Measurements from ENCODE around the gene CTNNA1.
A peak's percentile ranks its signal among the peaks of the same experiment; 100 is the strongest.
"Not testable (repeated sequence)": the region's sequence is repeated elsewhere in the genome, so short reads cannot be mapped to it uniquely, and the experiment has no call there.

The CTNNA1 gene

DNA sequence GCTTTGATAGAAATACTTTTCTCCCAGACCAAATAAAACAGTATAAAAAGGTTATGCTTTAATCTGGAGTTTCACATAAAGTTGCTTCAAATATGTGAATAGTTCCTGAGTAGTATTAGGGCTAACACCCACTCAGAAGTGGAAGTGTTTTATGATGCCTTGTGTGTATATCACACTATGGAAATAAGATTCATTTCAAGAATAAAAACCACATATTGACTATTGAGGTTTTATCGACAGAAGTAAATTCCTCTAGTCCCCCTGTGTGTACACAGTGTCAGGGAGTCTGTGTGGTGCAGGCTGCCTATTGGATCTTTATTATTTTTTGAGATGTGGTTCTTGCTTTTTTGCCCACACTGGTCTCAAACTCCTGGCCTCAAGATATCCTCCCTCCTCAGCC is 142.7 kb downstream of the CTNNA1 start:
- FAIRE-seq (no peak), DNase-seq (ENCODE audit: low spot score) (no peak)

DNA sequence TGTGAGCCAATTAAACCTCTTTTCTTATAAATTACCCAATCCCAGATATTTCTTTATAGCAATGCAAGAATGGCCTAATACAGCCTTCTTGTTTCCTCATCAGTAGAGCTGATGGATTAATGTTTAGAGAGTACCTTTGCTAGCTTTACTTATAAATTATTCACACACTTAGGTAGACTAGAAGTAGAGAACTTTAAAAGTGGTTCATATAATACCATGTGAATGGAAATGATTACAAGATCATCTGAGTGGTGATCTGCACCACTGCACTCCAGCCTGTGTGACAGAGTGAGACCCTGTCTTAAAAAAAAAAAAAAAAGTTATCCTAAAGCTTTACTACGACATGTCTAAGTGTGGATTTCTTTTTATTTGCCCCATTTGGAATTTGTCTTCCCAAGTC is 145.1 kb downstream of the CTNNA1 start:
- no peak for FAIRE-seq

DNA sequence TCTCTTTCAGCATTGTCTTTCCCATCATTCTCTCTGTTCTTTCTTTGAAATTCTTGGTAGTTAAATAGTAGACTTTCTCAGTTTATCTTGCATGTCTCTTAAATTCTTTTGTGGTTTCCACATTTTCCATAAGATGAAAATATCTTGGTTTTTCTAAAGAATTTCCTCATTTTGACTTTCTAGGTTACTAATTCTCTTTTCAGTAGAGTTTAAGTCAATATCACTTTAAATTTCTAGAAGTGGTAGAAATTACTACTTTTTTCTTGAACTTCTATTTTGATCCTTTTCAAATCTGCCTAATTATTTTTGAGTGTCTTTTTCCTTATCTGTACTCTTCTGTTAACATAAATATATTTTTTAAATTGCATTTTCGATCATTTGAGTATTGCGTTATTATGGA is 145.5 kb downstream of the CTNNA1 start:
- FAIRE-seq: no peak

More for the DNA sequence above, 145.1 kb downstream of the CTNNA1 start:
- DNase-seq (ENCODE audit: low spot score): no peak

DNA sequence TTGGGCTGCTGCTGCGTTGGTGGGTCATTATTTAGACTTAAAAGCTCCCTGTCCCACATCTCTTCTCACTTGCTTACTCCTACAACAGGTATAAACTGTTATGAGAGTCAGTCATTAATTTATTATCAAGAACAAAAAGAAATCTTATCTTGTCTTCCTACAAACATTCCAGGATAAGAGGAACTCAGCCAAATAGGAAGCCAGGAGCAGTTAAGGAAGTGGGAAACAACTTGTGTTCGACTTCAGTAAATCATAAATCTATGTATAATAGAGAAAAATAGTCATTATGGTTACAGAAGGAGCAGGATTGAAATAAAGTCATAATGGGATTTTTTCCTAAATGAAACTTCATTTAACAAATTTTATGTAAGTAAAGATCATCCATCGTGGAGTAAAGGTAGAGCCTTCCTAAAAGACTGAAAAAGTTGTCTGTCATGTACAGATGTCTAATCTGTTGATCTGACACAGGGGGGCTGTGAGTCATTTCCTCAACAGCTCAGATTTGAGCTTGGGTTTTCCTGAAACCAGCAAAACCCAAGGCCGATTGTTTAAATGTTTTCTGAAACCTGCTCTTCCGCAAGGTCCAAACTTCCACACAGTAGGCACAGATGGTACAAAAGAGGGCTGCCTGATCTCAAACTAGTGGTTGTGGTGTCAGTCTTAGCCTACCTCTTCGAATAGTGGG is 147.2 kb downstream of the CTNNA1 start:
- FAIRE-seq (no peak), DNase-seq (ENCODE audit: low spot score) (peak; percentile 9)

More for the DNA sequence above, 145.5 kb downstream of the CTNNA1 start:
- DNase-seq (ENCODE audit: low spot score): no peak

DNA sequence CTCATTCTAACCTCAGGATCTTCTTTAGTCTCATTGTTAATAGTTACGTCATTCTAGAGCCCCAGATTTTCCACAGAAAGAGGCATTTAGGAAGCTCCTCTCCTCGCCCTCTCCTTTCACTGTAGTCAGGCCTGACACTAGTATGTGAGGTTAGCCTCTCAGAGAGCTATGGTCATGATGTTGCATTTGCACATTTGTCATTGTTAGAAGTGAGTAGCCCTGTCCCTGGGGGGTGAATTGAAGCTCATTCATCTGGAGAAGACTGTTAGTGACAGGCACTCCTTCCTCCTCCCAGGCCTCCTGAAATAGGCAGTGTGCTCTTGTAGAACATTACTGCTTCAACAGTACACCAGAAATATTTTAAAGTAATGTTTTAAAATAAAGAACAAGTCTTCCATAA is 148.5 kb downstream of the CTNNA1 start:
- DNase-seq (ENCODE audit: low spot score) (no peak), FAIRE-seq (no peak)

DNA sequence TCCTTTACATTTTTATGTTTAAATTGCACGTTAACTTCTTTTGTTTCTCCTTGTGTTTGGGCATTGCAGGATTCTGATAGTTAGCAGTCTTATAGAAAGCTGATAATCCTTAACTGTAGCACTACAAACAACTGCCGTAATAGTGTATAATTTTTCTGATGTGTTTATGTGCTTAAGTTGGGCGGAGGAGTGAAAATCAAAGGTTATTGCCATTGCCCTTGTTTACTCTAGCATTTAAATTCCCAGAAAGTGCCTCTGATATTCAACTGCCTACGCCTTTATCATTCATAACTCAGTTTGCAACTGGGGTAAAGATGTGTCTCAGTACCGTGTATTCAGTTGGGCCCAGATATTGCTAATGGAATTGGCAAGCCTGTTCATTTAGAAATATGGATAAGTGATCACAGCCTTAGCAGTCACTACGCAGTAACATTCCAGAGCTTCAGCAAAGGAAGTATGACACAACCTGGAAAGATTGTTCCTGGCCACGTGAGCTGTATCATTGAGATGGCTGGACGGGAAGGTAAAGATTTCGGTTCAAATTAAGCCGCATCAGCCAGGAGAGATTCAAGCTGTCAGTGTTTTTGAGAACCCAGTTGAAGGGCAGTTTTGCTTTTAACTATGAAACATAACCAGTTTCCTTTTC is 150.0 kb downstream of the CTNNA1 start:
- peak; percentile 39 for DNase-seq (ENCODE audit: low spot score)
- FAIRE-seq: no peak

DNA sequence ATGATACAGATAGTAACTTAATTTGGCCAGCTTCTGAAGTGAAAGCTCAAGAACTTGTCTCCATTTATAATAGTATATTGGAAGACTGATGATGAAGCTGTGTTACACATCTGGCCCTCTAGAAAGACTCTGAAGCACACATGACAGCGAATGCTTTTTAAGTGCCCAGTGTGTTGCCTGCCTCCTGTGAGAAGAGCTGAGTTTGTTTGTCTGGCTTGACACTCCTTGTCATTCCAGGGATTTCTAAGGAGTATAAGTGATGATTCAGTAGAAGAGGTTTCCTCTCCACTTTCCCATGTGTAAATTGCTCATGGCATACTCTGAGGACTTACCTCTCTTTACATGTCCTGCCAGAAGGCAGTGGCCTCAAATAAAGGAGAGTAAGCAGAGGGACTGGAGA is 152.3 kb downstream of the CTNNA1 start:
- DNase-seq (ENCODE audit: low spot score): peak; percentile 11
- no peak for FAIRE-seq

DNA sequence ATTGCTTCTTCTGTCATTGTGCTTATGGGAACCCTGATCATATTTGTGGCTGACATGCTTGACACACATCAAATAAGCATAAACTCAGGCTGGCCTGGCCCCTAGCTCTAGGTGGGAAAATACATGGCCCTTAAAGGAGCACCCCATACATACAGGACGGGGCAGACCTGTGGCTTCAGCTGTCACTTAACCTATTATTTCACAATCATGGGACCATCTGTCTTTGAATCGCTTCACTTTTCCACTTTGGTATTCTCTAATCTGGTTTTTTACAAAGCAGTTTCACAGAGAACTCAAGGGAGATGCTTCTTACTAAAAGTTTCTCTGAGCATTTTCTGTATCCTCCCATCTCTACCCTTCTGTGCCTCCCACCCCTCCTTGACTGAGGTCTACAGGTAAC is 156.5 kb downstream of the CTNNA1 start:
- FAIRE-seq (no peak), DNase-seq (ENCODE audit: low spot score) (no peak)

DNA sequence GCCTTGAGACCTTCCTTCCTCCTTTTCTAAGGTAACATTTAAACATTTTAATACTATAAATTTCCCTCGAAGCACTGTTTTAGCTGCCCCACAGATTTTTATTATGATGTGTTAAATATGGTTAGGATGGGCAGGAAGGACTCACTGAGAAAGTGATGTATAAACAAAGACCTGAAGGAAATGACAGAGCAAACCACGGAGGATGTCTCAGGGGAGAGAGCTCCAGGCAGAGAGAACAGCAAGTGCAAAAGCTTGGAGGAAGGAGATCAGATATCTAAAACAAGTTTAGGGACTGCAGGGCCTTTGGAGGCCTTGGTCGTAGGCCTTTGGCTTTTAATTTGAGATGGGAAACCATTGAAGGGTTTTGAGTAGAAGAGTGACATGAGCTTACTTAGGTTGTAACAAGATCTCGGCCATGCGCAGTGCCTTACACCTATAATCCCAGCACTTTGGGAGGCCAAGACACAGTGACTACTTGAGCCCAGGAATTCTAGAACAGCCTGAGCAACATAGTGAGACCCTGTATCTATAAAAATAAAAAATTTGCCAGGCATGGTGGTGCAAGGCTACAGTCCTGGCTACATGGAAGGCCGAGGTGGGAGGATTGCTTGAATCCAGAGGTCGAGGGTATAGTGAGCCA is 157.4 kb downstream of the CTNNA1 start:
- FAIRE-seq: no peak
- DNase-seq (ENCODE audit: low spot score): no peak

DNA sequence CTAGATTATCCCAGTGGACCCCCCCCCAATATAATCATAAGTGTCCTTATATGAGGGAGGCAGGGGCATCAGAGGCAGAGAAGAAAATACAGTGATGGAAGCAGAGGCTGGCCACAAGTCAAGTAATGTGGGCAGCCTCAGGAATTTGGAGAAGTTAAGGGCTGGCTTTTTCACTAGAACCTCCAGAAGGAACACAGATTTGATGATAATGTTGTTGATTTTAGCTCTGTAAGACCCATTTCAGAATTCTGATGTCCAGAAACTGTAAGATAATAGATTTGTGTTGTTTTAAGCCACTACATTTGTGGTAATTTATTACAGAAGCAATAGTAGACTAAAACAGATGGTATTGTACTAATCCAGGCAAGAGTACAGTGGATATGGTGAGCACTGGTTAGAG is 158.2 kb downstream of the CTNNA1 start:
- FAIRE-seq: no peak
- no peak for DNase-seq (ENCODE audit: low spot score)

DNA sequence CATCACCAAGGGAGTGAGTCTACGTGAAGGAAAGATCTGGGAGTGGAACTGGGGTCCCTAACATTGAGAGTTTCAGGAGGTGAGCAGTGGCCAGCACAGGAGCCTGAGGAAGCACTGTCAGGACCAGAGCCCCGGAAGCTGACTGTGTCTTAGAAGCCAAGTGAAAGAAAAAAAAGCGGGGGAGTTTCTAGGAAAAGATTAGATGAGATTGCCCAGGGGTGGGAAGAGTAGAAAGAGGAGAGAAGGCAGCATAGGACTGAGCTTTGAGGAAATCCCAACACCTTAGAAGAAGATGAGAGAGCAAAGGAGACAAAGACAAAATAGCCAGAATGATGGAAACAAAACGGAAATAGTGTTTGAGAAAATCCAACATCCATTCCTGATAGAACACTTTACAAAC is 158.9 kb downstream of the CTNNA1 start:
- FAIRE-seq (no peak), DNase-seq (ENCODE audit: low spot score) (no peak)

DNA sequence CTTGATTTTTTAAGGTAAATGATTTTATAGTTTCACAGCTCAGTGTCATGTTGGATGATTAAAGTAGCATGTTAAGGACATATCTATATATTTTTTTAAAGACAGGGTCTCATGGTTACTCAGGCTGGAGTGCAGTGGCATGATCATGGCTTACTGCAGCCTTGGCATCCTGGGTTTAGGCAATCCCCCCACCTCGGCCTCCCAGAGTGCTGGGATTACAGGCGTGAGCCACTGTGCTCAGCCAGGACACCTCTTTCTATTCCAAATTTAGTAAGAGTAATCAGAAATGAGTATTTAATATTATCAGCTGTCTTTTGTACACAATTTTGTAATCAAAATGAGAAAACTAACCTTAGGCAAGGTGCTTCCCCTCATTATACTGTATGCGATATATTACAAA is 160.5 kb downstream of the CTNNA1 start:
- FAIRE-seq (no peak), DNase-seq (ENCODE audit: low spot score) (no peak)

DNA sequence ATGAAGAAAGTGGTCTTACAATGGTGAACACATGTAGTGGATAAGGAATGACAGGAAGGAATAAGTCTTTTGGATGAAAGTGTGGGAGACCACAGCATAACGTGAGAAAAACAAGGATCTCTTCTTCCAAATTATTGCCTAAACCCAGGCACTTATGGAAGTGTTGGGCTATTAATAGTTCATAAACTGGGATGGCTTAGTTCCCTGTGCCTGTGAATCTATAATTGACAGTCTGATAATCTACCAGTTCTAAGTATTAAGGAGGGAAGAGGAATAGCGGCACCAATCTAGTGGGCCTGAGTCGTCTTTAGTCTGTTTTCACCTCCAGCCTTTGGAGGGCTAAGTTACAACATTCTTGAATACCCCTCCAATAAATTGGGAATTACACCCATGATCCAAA is 161.1 kb downstream of the CTNNA1 start:
- no peak for FAIRE-seq
- no peak for DNase-seq (ENCODE audit: low spot score)

DNA sequence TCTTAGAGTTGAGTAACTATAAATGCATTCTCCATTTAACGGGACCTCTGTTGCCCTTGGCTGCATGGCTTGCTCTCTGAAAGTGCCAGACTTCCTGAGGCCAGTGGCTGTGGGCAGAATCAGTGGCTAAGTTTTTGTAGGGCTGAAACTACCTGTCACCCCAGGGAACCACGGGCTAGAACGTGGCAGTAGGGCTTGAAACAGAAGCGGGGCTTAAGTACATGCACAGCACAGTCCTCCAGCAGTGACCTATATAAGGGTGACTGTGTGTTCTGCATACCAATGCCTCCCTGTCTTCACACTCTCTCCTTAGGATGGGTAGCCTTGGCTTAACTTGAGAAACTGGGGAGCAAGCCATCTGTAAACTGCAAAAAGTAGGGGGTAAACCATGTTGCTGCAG is 165.5 kb downstream of the CTNNA1 start:
- FAIRE-seq: no peak
- no peak for DNase-seq (ENCODE audit: low spot score)

DNA sequence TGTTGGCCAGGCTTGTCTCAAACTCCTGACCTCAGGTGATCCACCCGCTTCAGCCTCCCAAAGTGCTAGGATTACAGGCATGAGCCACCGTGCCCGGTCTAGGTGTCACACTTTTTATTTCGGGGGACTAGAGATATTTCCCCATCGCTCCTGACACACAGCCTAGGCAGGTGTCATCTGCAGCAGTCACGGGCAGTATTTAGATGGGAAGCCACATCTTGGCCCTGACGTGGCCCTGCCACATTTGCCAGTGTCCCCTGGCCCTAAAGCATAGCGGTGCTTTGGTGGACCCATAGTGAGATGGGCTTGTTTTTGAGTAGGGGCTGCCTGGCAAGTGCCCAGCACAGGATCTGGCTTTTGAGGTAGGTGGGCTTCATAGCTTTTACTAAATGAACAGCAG is 167.0 kb downstream of the CTNNA1 start:
- DNase-seq (ENCODE audit: low spot score) (no peak), FAIRE-seq (no peak)

DNA sequence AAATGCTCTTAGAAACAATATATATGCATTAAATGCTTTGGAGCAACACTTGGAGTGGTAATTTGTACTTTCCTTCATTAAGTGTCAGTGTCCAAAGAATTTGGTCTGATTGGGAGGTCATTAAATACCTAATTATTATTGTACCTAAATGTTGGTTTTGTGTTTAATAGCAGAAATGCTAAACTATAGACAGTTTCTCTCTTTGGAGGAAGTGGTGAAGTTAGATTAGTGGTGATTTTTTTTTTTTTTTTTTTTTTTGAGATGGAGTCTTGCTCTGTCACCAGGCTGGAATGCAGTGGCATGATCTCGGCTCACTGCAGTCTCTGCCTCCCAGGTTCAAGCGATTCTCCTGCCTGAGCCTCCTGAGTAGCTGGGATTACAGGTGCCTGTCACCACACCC is 168.1 kb downstream of the CTNNA1 start:
- FAIRE-seq; DNase-seq (ENCODE audit: low spot score): not testable (repeated sequence)

DNA sequence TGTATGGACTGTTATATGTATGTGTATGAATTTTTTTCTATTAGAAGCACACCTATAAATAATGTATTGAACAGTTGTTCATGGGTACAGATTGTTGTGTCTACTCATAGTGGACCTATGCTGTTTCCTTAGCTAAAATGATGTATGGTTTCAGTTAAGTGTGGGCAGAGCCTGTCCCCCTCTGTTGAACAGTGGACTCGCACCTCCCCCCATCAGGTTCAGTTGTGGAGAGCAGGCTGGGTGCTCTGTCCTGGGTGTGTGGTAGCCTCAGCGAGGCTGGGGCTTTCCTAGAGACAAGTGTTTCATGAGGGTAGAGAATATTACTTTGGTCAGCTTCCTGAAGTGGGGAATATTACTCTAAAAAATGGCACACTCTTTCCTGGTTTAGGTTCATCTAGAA is 169.3 kb downstream of the CTNNA1 start:
- DNase-seq (ENCODE audit: low spot score): no peak
- FAIRE-seq: no peak

DNA sequence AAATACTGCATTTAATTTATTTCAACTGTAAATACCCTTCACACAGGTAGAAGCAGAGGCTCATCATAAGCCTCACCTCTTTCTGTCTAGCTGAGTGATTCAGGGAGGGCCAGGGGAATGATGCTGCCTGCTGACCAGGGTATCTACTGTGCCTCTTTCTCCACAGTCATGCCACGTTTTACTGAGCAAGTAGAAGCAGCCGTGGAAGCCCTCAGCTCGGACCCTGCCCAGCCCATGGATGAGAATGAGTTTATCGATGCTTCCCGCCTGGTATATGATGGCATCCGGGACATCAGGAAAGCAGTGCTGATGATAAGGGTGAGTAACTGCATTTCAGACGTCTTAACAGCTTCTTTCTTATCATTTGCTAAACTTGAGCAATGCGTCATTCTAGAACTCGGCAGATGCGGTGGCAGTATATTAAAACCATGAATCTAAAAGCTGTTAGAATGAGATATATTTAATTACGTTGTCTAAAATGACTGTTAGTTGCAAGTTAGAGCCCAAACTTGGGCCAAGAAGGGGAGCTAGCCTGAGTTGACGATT is 171.9 kb downstream of the CTNNA1 start:
- DNase-seq (ENCODE audit: low spot score) (no peak), FAIRE-seq (no peak)

DNA sequence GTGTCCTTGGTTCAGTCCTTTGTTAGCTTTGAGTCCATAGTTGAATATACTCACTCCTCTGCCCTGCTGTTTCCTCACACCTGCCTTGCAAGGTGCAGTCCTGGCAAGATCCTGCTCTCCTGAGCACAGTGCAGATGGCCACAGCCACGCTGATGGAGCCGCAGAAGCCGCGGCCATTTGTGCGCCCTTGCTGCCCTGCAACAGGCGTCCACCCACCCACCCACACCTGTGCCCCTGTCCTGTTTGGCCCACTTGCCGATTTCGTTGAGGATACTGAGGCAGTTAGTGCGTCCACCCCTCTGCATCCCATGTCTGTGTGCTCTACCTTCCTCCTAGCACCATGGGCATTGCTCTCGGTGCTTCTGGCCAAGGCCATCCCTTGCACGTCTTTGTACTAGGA is 173.0 kb downstream of the CTNNA1 start:
- no peak for DNase-seq (ENCODE audit: low spot score)
- FAIRE-seq: no peak

DNA sequence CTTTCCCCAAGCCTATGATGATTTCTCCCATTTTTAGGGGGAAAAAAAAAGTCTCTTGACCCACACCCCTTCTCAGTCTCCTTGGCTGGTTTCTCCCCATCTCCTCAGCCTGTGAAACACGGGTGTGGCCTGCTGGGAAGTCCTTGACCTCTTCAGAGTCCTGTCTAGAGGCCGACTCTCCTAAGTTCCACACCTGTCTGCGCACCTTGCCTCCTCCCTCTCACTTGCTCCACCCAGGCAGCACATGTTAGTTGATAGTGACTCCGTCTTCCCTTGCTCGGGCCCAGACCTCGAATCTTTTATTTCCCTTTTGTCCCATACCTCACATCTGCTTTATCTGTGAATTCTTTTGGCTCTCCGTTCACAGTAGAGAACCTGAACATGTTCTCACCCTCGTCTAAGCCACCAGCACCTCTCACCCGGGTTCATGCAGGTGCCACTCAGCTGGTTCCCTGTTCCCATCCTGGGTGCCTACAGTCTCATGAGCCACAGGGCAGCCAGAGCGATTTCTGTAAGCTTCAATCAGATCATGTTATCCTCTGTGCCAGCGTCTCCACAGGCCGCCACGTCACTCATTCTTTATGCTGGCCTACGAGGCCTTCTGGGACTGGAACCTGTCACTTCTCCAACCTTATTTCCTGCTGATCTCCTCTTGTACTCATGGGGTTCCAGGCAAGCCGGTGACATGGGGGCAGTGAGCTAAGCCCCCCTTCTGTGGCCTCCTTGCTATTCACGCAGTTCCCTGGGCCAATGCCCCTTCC is 173.6 kb downstream of the CTNNA1 start:
- no peak for DNase-seq (ENCODE audit: low spot score)
- no peak for FAIRE-seq

DNA sequence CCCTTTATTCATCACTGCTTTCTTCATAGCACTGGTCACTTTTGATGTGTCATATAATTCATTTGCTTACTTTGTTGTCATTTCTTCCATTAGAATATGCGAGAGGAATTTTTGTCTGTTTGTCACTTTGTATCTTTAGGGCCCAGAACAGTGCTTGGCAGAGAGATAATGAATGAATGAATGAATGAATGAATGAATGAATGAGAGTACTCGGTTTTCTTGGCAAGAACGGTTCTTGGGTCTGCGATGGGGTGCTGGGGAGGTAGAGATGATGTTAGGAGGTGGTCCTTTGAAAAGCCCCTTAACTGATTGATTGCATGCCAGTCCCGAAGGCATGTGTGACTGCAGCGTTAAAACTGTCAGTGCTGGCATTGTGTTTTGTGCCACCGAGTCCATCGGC is 174.3 kb downstream of the CTNNA1 start:
- FAIRE-seq (no peak), DNase-seq (ENCODE audit: low spot score) (no peak)

DNA sequence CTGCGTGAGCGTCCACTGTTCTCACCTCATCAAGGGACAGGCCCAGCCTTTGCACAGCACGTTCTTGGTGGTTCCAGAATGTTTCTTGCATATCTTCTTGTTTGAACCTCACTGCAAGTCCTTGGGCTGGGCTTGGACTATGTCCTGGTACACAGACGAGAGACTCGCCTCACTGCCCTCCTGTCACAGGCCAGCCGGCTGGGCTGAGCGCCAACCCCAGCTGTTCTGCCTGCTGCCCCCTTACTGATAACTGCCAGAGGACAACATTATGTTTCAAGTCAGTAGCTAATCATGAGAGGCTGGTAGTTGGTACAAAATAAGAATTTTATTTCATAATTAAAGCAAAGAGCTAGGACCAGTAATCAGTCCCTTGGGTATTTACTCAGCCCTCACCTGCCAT is 174.8 kb downstream of the CTNNA1 start:
- no peak for DNase-seq (ENCODE audit: low spot score)
- no peak for FAIRE-seq
